Omental fat pad (tissue), 4 donors: Measurements from ENCODE around the gene TRIM41. TPM values are rescaled to one million over a fixed set of nuclear protein-coding genes. Genes with fewer than 3 reads are reported as not detected.
A peak's percentile ranks its signal among the peaks of the same experiment; 100 is the strongest.
"Not testable (repeated sequence)": the region's sequence is repeated elsewhere in the genome, so short reads cannot be mapped to it uniquely, and the experiment has no call there.

ENCODE experiments used
- ATAC-seq: fragments of 150-250 bp; one replicate; pipeline ENCODE4 v1.9.1; 2016; ENCODE audit warnings: mild to moderate bottlenecking, moderate library complexity; ENCODE audit not compliant: low FRiP score
- DNase-seq: peaks from one replicate; pipeline ENCODE4 v3.0.0-alpha.2; 2019; ENCODE audit warnings: low spot score
- CTCF ChIP-seq, 3 donors: fragments of 450-650 bp; IDR thresholded peaks; one replicate each; pipeline ENCODE4 v1.5.1; 2016 to 2017; ENCODE audit warnings: antibody characterized with exemption in 3 of 3, mild to moderate bottlenecking in 3 of 3, moderate library complexity in 2 of 3
- total RNA-seq, 4 donors: library from RNA; depleted of rRNA; stranded (reverse); fragments of >200 nt; gene quantifications; one replicate each; pipeline ENCODE4 v1.1.0, GENCODE V29; 2016

The TRIM41 gene
- total RNA-seq, 4 donors from 2014 or later: 9.8 to 16.4 (median 12.6) TPM

GRCh38 chr5:181260720-181261319, 37.7 kb downstream of the TRIM41 start, which contains the start of gene TRIM52:
Gene TRIM52 (minus strand): TSS chr5:181261143. CDS start chr5:181260813, 330 bp downstream.
- DNase-seq (peak; percentile 70), ATAC-seq (peak; percentile 96)
- TF ChIP-seq CTCF (IDR thresholded peaks at IDR 0.05): no peak

- no peak for DNase-seq
- no peak for TF ChIP-seq CTCF (IDR thresholded peaks at IDR 0.05)
- peak; percentile 69 for ATAC-seq
Observed at GRCh38 chr5:181261320-181262049, 38.4 kb downstream of the TRIM41 start.

GRCh38 chr5:181263633-181264032, 40.6 kb downstream of the TRIM41 start:
- DNase-seq: no peak
- TF ChIP-seq CTCF (IDR thresholded peaks at IDR 0.05): no peak
- no peak for ATAC-seq

GRCh38 chr5:181265092-181265671, 42.1 kb downstream of the TRIM41 start:
- no peak for TF ChIP-seq CTCF (IDR thresholded peaks at IDR 0.05)
- DNase-seq (no peak), ATAC-seq (no peak)

- not testable (repeated sequence) for DNase-seq, ATAC-seq
Observed at GRCh38 chr5:181267291-181267904, 44.3 kb downstream of the TRIM41 start.

- not testable (repeated sequence) for ATAC-seq, DNase-seq
Observed at GRCh38 chr5:181267907-181268306, 44.8 kb downstream of the TRIM41 start.

GRCh38 chr5:181271081-181271480, 48.0 kb downstream of the TRIM41 start:
- no peak for TF ChIP-seq CTCF (IDR thresholded peaks at IDR 0.05)
- no peak for DNase-seq
- no peak for ATAC-seq

- not testable (repeated sequence) for DNase-seq, ATAC-seq
Observed at GRCh38 chr5:181273433-181273744, 50.3 kb downstream of the TRIM41 start.
